ENCODE data around the gene MTFMT. TPM values are rescaled to one million over a fixed set of nuclear protein-coding genes. Genes with fewer than 3 reads are reported as not detected.
A peak's percentile ranks its signal among the peaks of the same experiment; 100 is the strongest.

Gene MTFMT
- total and polyA plus RNA-seq, 8 donors, result 12.7 to 21.7 (median 17.8) TPM

DNA sequence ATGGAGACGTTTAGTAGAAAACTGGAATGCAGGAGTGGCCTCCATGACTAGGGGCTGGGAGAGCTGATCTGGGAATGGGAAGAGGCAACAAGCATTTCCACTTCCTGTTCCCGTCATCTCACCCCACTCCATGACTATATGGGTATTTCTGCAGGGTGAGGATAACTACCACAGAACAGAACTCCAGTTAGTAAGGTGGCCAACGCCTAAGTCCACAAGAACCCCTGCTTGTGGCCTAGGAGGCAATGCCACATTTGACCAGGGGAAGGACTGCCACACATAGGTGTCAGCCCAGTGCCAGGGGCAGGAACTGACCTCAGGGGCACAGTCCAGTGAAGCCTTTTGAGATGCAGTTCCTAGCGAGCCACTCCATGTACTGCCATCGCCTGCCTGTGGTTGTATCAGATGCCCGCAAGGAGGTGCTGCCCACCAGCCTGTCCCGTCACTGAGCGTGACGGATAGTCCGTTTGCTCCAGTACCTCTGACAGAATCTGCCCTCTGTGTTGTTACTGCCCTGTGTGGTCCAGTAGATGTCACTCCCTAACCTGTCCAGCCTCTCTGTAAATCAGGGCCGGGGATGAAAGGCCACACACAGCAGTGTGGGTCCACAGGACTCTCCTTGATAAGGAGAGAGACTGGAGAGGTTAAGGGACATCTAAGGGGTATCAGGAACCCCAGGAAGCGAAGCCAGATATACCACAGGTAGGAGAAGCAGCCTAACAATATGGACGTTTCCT lies 3.5 kb upstream of the MTFMT start:
- ATAC-seq (peak; percentile 83), DNase-seq (peak in 3 of 4 donors; percentile 56 to 77 (median 74))
- peaks cover 7 to 23% of the 10 kb centered on the region in 2 donors for H3K4me1 ChIP-seq

DNA sequence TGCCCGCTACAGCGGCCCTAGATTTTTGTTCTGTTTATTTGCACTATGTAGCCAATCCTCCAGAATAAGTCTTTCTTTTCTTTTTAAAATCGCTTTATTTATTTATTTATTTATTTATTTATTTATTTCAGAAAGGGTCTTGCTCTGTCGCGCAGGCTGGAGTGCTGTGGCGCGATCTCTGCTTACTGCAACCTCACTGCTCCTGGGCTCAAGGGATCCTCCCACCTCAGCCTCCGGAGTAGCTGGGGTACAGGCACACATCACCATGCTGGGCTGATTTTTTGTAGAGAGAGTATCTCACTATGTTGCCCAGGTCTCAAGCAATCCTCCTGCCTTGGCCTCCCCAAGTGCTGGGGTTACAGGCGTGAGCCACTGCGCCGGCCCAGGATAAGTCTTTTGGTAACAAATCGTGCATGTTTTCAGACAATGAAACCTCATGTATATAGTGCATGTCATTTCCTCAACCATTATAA lies 333 bp upstream of the MTFMT start:
- H3K27ac ChIP-seq, result peak overlapping the region in 1 of 2 donors; percentile 78

More for the DNA sequence above, 3.5 kb upstream of the MTFMT start:
- no peaks in the 10 kb centered on the region for H3K27me3 ChIP-seq
- H3K9me3 ChIP-seq, result no peaks in the 10 kb centered on the region
- H3K36me3 ChIP-seq, result no peaks in the 10 kb centered on the region
- TF ChIP-seq, protein P1, sequence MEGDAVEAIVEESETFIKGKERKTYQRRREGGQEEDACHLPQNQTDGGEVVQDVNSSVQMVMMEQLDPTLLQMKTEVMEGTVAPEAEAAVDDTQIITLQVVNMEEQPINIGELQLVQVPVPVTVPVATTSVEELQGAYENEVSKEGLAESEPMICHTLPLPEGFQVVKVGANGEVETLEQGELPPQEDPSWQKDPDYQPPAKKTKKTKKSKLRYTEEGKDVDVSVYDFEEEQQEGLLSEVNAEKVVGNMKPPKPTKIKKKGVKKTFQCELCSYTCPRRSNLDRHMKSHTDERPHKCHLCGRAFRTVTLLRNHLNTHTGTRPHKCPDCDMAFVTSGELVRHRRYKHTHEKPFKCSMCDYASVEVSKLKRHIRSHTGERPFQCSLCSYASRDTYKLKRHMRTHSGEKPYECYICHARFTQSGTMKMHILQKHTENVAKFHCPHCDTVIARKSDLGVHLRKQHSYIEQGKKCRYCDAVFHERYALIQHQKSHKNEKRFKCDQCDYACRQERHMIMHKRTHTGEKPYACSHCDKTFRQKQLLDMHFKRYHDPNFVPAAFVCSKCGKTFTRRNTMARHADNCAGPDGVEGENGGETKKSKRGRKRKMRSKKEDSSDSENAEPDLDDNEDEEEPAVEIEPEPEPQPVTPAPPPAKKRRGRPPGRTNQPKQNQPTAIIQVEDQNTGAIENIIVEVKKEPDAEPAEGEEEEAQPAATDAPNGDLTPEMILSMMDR (IDR thresholded peaks at IDR 0.05), result peak; percentile 28 to 68
- intact Hi-C loops (cut with DNase I), result loop anchor here in 1 of 2 donors (10.0 kb wide), 1 partner anchor 62 kb away; no protein-coding TSS in a partner anchor
- H3K4me3 ChIP-seq, result no peak overlapping the region
- no peak overlapping the region for H3K27ac ChIP-seq

DNA sequence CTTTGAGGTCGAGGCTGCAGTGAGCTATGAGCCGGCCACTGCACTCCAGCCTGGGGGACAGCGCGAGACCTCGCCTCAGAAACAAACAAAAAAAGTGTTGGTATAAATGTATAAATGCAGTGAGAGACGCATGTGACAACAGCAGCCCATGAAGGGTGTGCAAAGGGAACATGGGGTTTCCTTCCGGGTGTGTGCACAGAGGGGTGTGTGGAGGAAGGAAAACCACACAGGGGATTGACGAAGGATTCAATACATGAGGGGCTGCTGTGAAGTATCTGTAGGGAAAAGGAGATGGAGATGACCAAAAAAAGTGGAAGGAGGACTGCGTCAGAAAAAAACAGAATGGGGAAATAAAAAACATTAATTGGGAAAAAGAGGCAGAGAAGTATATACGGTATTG lies 1.1 kb downstream of the MTFMT start:
- DNase-seq, result no peak
- H3K4me3 ChIP-seq, result peak overlapping the region; percentile 96 to 98

More for the DNA sequence above, 333 bp upstream of the MTFMT start:
- intact Hi-C loops (cut with DNase I), result loop anchor here in 1 of 2 donors (10.0 kb wide), 1 partner anchor 65 kb away; no protein-coding TSS in a partner anchor
- no peaks in the 10 kb centered on the region for H3K27me3 ChIP-seq
- ATAC-seq (no peak), DNase-seq (no peak)
- TF ChIP-seq, protein P1 (IDR thresholded peaks at IDR 0.05), result no peak
- peaks cover 10 to 30% of the 10 kb centered on the region in 2 donors for H3K4me1 ChIP-seq
- peaks cover 0 to 21% of the 10 kb centered on the region in 2 donors for H3K36me3 ChIP-seq
- H3K4me3 ChIP-seq, result peak overlapping the region; percentile 96 to 98
- H3K9me3 ChIP-seq, result no peaks in the 10 kb centered on the region

DNA sequence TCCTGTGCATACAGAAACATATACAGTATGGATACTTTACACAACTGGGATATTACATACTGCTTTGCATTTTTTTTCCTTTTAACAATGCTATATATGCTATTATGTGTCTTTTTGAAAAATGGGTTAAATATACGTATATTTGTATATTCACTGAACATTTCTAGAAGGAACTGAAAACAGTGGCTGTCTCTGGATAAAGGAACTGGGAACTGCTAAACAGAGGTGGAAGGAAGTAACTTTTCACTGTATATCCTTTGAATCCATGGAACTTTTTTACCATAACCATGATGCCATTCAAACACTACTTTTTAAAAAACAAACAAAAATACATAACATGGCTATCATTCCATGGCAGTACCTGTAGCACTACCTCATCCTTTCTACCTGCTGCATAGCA lies 1.8 kb downstream of the MTFMT start:
- ATAC-seq, result no peak
- Histone ChIP-seq H3K36me3 (peaks cover 0 to 37% of the 10 kb centered on the region in 2 donors), H3K9me3 (no peaks in the 10 kb centered on the region), H3K4me1 (peaks cover 10 to 21% of the 10 kb centered on the region in 2 donors), H3K27ac (no peak overlapping the region), H3K4me3 (no peak overlapping the region), H3K27me3 (no peaks in the 10 kb centered on the region)
- DNase-seq, result no peak
- intact Hi-C loops (cut with DNase I), result no loop called here
- TF ChIP-seq, protein P1 (IDR thresholded peaks at IDR 0.05), result no peak

More for the DNA sequence above, 1.1 kb downstream of the MTFMT start:
- Histone ChIP-seq H3K4me1 (peaks cover 10 to 28% of the 10 kb centered on the region in 2 donors), H3K36me3 (peaks cover 0 to 35% of the 10 kb centered on the region in 2 donors), H3K27ac (no peak overlapping the region), H3K27me3 (no peaks in the 10 kb centered on the region), H3K9me3 (no peaks in the 10 kb centered on the region)
- TF ChIP-seq, protein P1 (IDR thresholded peaks at IDR 0.05), result no peak
- ATAC-seq, result peak; percentile 6
- intact Hi-C loops (cut with DNase I), result no loop called here

DNA sequence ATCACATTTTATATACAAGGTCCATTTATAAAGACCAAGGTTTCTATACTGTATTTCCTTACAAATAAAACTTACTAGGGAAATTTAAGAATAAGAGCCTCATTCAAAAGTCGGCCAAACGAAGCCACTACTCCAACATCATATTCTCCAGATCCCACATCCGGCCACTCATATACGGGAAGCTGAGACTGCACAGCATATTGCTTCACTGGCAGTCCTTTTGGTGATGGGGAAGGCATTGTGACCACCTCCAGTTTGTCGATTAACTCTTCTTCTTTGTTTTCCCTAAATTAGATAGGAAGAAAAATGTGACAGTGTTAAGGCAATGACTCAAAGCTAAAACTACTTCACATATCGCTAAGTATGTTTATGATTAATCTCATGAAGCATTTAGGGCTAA lies 2.7 kb downstream of the MTFMT start:
- peaks cover 10 to 21% of the 10 kb centered on the region in 2 donors for H3K4me1 ChIP-seq
- no peak overlapping the region for H3K4me3 ChIP-seq
- DNase-seq, result no peak
- H3K27me3 ChIP-seq, result no peaks in the 10 kb centered on the region
- peaks cover 0 to 37% of the 10 kb centered on the region in 2 donors for H3K36me3 ChIP-seq
- ATAC-seq, result no peak
- intact Hi-C loops (cut with DNase I), result no loop called here
- no peak overlapping the region for H3K27ac ChIP-seq
- no peaks in the 10 kb centered on the region for H3K9me3 ChIP-seq
- TF ChIP-seq, protein P1 (IDR thresholded peaks at IDR 0.05), result no peak
